Tibial artery (tissue), 4 donors: Measurements from ENCODE around the gene ULK4.

ENCODE experiments used
- DNase-seq, 2 donors: peaks; one replicate each; pipeline ENCODE4 v3.0.0-alpha.2; 2019
- H3K27ac ChIP-seq, 2 donors: fragments of 200-600 bp; sonication (generic) in 1 of 2; 1 replicate in 1 of 2; 2 replicates in 1 of 2; pipeline ENCODE4 v1.5.1; 2018 to 2019; ENCODE audit warnings: mild to moderate bottlenecking in 1 of 2
- H3K27me3 ChIP-seq, 2 donors: fragments of 200-600 bp; sonication (generic) in 1 of 2; one replicate each; pipeline versions ENCODE4 v1.5.1 to v1.6.0; 2016 to 2019
- H3K36me3 ChIP-seq, 3 donors: fragments of 200-600 bp; sonication (generic) in 2 of 3; one replicate each; pipeline ENCODE4 v1.5.1; 2016 to 2019; ENCODE audit warnings: mild to moderate bottlenecking in 2 of 3
- H3K4me1 ChIP-seq, 4 donors: fragments of 200-600 bp; sonication (generic) in 2 of 4; 1 replicate in 3 of 4; 2 replicates in 1 of 4; pipeline ENCODE4 v1.5.1; 2016 to 2019
- H3K4me3 ChIP-seq, 2 donors: fragments of 200-600 bp; sonication (generic) in 1 of 2; 1 replicate in 1 of 2; 2 replicates in 1 of 2; pipeline ENCODE4 v1.5.1; 2018 to 2019; ENCODE audit warnings: mild to moderate bottlenecking in 2 of 2
- H3K9me3 ChIP-seq, 3 donors: fragments of 200-600 bp; sonication (generic) in 1 of 3; one replicate each; pipeline ENCODE4 v1.5.1; 2016 to 2019
- intact Hi-C: fragments of 100-400 bp; cut with DNase I; formaldehyde crosslinking; loops from one replicate; pipeline ENCODE4 v1.15.0; 2023; ENCODE audit warnings: low total_unique reads
- TF ChIP-seq, protein P1 (sequence below), 2 experiments: fragments of 200-600 bp in 1 of 2; fragments of 450-650 bp in 1 of 2; IDR thresholded peaks; one replicate each; pipeline ENCODE4 v1.5.1; 2017 to 2019; ENCODE audit warnings: antibody characterized with exemption in 2 of 2, mild to moderate bottlenecking in 1 of 2, moderate library complexity in 1 of 2

ULK4 gene

DNA sequence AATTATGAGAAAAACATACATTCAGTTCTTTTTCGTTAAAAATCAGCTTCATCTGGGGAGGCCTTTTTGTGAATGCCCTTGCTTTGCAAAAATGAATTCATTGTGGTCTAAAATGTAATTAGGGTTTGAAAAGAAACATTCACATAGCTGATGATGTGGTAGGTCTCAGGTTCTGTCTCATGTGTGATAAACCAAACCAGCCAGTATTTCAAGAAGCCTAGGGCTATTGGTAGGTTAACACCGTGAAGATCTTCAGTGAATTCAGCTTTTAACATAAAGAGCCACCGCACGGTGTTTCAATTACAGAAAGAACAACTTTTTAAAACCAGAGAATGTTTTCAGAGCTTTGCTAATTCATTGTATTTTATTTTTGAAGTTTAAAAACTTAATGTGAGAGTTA is 720.7 kb downstream of the ULK4 start:
- Histone ChIP-seq H3K27ac (no peak overlapping the region), H3K4me3 (no peak overlapping the region), H3K36me3 (peaks cover 56 to 67% (median 64%) of the 10 kb centered on the region in 3 donors), H3K9me3 (no peaks in the 10 kb centered on the region), H3K4me1 (peaks cover 0 to 14% (median under 1%) of the 10 kb centered on the region in 4 donors), H3K27me3 (no peaks in the 10 kb centered on the region)
- TF ChIP-seq, protein P1, sequence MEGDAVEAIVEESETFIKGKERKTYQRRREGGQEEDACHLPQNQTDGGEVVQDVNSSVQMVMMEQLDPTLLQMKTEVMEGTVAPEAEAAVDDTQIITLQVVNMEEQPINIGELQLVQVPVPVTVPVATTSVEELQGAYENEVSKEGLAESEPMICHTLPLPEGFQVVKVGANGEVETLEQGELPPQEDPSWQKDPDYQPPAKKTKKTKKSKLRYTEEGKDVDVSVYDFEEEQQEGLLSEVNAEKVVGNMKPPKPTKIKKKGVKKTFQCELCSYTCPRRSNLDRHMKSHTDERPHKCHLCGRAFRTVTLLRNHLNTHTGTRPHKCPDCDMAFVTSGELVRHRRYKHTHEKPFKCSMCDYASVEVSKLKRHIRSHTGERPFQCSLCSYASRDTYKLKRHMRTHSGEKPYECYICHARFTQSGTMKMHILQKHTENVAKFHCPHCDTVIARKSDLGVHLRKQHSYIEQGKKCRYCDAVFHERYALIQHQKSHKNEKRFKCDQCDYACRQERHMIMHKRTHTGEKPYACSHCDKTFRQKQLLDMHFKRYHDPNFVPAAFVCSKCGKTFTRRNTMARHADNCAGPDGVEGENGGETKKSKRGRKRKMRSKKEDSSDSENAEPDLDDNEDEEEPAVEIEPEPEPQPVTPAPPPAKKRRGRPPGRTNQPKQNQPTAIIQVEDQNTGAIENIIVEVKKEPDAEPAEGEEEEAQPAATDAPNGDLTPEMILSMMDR (IDR thresholded peaks at IDR 0.05), result no peak
- no peak for DNase-seq
- intact Hi-C loops, result no loop called here

DNA sequence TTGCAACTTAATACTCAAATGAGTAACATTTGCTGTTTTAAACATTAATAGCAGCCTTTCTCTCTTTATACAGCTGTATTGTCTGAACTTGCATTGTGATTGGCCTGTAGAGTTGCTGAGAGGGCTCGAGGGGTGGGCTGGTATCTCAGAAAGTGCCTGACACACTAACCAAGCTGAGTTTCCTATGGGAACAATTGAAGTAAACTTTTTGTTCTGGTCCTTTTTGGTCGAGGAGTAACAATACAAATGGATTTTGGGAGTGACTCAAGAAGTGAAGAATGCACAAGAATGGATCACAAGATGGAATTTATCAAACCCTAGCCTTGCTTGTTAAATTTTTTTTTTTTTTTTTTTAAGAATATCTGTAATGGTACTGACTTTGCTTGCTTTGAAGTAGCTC is 722.3 kb downstream of the ULK4 start:
- H3K4me3 ChIP-seq, result no peak overlapping the region
- no peak overlapping the region for H3K27ac ChIP-seq
- H3K4me1 ChIP-seq, result peaks cover 0 to 21% (median 7%) of the 10 kb centered on the region in 4 donors
- H3K36me3 ChIP-seq, result peaks cover 62 to 74% (median 69%) of the 10 kb centered on the region in 3 donors
- no peaks in the 10 kb centered on the region for H3K27me3 ChIP-seq
- TF ChIP-seq, protein P1 (IDR thresholded peaks at IDR 0.05), result no peak
- no peak for DNase-seq
- intact Hi-C loops, result no loop called here
- H3K9me3 ChIP-seq, result no peaks in the 10 kb centered on the region

DNA sequence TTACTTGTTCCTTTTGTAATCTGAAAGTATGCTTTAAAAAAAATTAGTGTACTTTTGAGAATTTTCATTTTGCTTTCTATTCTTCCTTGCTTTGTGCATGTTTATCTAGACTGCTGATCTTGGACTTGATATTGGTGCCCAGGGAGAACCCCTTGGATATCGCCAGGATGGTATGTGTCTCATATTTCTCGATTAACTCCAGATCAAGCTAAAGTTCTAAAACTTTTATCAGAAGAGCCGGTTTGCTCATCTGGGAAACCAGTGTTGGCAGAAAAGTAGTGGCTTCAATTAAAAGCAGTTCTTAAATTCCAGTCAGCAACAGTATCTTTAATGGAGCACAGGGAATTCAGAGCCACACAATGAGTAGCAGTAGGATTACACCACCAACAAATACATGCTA is 724.0 kb downstream of the ULK4 start:
- peaks cover 0 to 25% (median 10%) of the 10 kb centered on the region in 4 donors for H3K4me1 ChIP-seq
- H3K36me3 ChIP-seq, result peaks cover 78 to 90% (median 84%) of the 10 kb centered on the region in 3 donors
- no peaks in the 10 kb centered on the region for H3K9me3 ChIP-seq
- DNase-seq, result no peak
- TF ChIP-seq, protein P1 (IDR thresholded peaks at IDR 0.05), result no peak
- no peak overlapping the region for H3K4me3 ChIP-seq
- H3K27ac ChIP-seq, result no peak overlapping the region
- H3K27me3 ChIP-seq, result no peaks in the 10 kb centered on the region
- intact Hi-C loops, result no loop called here

DNA sequence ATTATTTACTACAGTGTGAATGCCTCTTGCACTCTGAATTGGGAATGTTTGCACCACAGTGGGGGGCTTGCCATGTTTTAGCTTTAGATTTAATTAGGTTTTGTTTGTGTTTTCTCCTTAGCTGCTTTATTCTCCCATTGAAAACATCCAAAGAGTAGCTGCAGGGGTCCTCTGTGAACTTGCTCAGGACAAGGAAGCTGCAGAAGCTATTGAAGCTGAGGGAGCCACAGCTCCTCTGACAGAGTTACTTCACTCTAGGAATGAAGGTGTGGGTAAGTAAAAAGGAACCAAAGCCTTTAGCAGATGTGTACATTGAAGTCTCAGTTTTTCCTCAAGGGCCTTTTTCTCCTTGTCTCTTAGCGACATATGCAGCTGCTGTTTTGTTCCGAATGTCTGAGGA is 725.7 kb downstream of the ULK4 start:
- Histone ChIP-seq H3K9me3 (no peaks in the 10 kb centered on the region), H3K4me3 (no peak overlapping the region), H3K27ac (no peak overlapping the region), H3K27me3 (no peaks in the 10 kb centered on the region), H3K36me3 (peaks cover 78 to 96% (median 86%) of the 10 kb centered on the region in 3 donors), H3K4me1 (peaks cover 0 to 25% (median 10%) of the 10 kb centered on the region in 4 donors)
- DNase-seq, result no peak
- intact Hi-C loops, result no loop called here
- TF ChIP-seq, protein P1 (IDR thresholded peaks at IDR 0.05), result no peak

DNA sequence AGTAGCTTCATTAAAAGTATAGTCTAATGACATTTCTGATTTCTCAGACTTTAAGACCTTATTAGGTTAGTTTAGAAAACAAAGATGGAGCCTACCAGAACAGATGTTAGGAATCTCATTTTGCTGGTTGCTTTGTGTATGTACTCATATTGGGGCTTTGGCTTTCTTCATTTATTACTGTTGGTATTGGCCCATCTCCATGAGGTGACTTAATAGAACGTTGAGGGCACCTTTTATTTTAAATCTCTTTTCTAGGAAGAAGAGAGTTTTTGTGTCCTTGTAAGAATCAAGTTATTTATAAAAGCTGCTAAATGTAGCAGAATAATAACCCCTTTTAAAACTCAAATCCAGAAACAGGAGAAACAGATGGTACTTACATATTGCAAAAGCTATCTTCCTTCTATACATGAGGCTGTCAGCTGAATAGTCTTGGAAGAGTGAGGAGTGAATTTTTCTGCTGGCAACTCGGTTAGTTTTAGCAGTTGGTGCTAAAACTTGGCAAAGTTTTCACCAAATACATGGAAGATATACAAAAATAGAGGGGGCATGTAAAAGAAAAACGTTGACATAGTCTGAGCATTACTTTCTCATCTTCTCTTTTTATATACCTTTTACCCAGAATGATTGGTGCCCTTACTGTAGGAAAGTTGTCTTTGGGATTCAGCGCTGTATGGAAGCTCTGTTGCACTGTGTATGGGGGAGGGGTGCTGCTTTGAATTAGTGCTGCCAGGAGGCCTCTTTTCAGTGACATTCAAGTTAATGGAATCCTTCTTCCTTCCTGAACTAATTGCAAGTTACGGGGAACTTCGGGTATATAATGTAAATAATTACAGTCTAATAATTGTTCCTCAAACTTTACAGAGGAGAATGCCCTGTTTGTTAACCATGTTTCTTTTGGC is 726.8 kb downstream of the ULK4 start:
- H3K27ac ChIP-seq, result peak overlapping the region in 1 of 2 donors; percentile 13
- peaks cover 67 to 91% (median 81%) of the 10 kb centered on the region in 3 donors for H3K36me3 ChIP-seq
- H3K4me3 ChIP-seq, result no peak overlapping the region
- H3K9me3 ChIP-seq, result no peaks in the 10 kb centered on the region
- H3K27me3 ChIP-seq, result no peaks in the 10 kb centered on the region
- intact Hi-C loops, result no loop called here
- peaks cover 0 to 27% (median 10%) of the 10 kb centered on the region in 4 donors for H3K4me1 ChIP-seq
- TF ChIP-seq, protein P1 (IDR thresholded peaks at IDR 0.05), result no peak
- no peak for DNase-seq
